GM18508 (cell line): Measurements from ENCODE around the gene NPDC1.

Experiments used
- ATAC-seq: cut with Tn5 transposase; IDR thresholded peaks from one replicate; pipeline ENCODE4 v1.9.1; 2021; ENCODE audit warnings: moderate number of reproducible peaks; ENCODE audit not compliant: insufficient read depth, unreplicated experiment

The NPDC1 gene

DNA sequence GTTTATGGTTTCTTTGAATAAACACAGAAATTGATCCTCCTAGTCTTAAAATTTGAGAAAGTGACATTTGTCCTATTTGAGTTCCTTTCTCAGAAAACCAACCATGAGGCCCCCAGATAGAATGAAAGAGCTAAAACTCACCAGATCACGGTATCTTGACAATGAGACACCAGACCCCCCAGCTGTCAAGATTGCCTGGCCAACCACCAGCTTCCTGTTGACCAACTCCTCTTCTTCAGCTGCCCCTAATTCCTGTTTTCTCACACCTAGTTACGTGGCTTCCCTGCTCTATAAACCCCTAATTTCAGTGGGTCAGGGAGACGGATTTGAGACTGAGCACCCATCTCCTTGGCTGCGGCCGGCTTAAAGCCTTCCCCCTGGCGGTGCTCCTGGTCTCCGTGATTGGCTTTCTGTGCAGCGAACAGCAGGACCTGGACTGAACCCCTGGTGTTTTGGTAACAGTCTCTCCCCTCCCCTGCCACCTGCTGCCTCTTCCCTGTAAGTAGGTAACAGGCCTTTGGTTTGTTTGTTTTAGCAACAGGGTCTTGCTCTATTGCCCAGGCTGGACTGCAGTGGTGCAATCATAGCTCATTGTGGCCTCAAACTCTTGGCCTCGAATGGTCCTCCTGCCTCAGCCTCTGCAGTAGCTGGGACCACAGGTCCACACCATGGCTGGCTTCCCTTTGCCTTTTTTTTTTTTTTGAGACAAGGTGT is 12.7 kb upstream of the NPDC1 start:
- ATAC-seq, result no peak

DNA sequence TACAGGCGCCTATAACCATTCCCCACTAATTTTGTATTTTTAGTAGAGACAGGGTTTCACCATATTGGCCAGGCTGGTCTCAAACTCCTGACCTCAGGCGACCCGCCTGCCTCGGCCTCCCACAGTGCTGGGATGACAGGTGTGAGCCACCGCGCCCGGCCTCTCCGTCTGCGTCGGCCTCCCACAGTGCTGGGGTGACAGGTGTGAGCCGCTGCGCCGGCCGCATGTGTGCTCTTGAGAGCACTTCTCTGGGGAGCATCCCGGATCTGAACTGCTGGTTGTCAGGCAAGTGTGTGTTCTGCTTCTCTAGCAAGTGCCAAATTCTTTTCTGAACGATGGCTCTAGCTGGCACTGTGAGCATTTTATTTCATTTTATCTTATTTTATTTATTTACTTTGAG is 11.6 kb upstream of the NPDC1 start:
- no peak for ATAC-seq

DNA sequence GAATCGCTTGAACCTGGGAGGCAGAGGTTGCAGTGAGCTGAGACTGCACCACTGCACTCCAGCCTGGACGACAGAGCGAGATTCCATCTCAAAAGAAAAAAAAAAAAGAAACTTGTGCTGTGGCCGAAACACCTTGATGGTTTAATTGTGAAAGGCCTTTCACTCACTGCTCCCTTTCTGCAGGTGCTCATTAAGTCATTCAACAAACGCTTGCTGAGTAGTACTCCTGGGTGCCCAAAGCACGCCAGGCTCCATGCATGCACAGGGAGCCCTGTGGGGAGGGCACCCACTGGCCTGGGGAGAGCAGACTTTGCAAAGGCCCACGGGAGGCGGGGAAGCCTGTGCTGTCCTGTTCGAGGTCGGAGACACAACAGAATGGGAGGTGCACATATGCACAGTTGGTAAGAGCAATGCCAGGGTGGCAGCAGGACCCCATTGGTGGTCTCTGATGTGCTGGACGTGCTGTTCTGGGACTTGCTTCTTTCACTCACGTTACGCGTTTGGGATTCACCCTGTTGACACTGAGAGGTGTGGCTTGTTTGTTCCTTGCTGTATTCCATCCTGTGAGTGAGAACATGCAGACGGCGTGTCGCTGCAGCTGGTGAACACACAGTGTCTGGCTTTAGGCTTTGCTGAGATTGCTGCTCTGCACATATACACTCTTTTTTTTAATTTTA is 10.9 kb upstream of the NPDC1 start:
- no peak for ATAC-seq

DNA sequence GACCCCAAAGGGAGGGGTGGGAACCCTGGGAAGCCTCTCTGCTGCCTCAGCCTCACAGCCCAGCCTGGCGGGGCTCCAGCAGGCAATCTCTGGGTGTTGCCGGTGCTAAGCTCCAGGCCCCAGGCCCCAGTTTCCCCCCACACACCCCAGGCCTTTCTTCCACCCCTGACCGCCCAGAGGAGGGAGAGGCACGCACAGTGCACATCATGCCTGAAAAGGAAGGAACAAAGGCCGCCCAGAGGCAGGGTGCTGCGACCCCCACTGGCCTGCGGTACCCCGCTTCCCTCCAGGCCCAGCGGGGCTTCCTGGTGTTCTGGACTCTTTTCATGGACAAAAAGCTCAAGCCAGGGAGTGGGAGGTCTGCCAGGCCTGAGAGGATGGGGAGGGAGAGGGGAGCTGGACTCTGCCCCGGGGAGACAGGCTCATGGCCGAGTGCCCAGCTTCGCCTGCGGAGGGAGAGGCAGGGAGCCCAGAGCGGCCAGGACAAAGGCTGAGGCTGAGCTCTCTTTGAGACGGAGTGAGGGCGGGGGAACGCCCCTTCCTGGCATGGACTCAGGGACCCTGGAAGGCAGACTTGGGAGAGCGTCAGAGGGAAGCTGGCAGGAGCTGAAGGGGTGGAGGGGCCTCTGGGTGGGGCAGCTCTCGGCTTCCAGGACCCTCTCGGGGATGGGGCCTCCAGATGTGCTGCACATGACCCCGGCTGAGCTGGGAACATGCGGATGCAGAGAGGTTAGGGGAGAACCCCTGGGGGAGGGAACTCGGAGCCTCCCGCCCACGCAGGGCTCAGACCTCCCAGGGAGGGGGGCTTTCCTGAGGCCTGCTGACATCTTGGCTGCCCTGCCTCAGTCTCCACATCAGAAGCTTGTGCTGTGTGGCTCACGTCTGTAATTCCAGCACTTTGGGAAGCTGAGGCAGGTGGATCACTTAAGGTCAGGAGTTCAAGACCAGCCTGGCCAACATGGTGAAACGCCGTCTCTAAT is 9.7 kb upstream of the NPDC1 start:
- ATAC-seq, result no peak

DNA sequence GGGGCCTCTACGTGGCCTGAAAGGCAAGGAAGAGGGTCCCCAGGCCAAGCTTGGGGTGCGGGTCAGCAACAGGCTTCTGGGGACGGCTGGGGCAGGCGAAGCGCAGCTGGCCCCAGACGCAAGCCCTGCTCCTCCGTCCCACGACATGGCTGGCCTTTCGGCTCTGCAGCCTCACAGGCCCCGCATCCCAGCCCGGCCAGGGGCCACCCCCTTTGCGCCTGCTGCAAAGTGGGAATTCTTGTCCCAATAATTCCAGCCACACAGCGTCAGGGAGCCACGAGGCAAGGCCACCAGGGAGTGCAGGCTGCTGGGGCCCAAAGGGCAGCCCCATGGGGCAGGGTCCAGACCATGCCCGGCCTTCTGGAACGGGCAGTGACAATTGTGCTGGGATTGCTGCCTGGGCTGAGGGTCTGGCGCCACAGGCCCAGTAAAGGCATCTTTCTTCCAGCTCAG is 9.0 kb upstream of the NPDC1 start:
- no peak for ATAC-seq

GRCh38 chr9:137053944-137054931 is 8.3 kb upstream of the NPDC1 start, which contains the start of gene ENTPD2:
TSS of gene ENTPD2 (minus strand) at chr9:137054061. CDS start at chr9:137053997, 64 bp downstream.
- no peak for ATAC-seq

DNA sequence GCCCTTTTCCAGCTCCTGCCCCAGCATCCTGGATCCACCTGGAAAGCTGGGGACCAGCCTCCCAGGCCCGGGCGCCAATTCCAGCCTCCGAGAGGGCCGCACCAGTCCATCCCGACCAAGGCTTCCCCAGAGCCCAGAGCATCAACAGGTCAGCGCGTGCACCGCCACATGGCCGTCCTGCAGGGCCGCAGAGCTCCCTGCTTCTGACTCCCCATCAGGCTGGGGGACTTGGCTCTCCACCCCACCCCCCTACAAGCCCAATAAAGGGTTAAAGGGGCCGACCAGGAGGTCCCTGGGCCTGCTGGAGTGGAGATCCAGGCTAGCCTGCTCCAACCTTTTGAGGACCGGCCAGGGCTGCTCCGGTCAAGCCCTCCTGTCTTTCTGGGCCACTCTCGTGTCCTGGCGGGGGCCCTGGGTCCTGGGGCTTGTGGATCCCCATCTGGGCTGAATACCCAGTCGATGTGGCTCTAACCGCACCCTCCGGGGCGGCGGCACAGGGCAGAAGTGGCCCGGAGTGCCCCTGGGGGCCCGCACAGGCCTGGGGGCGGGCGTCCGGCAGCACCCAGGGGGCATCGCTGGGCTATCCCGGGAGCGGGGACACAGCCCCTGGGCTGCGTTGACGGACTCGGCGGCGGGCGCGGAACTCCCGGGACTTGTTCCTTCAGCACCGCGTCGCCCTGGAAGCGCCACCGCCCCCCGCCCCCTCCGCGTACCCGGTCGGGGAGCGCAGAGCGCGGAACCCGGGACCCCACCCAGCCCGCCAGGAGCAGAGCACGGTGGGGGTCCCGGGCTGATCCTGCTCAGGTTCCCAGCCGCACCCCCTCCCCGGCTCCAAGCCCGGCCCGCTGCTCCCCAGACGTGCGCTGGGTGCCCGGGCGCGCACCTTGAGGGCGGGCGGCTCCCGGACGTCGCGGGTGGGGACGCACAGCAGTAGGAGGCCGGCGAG is 7.3 kb upstream of the NPDC1 start:
- ATAC-seq, result no peak

- ATAC-seq, result no peak
Measured at GRCh38 chr9:137052293-137052692, 6.3 kb upstream of the NPDC1 start.

- no peak for ATAC-seq
Measured at GRCh38 chr9:137051145-137051724, 5.3 kb upstream of the NPDC1 start.

GRCh38 chr9:137050570-137050969 is 4.6 kb upstream of the NPDC1 start:
- no peak for ATAC-seq

DNA sequence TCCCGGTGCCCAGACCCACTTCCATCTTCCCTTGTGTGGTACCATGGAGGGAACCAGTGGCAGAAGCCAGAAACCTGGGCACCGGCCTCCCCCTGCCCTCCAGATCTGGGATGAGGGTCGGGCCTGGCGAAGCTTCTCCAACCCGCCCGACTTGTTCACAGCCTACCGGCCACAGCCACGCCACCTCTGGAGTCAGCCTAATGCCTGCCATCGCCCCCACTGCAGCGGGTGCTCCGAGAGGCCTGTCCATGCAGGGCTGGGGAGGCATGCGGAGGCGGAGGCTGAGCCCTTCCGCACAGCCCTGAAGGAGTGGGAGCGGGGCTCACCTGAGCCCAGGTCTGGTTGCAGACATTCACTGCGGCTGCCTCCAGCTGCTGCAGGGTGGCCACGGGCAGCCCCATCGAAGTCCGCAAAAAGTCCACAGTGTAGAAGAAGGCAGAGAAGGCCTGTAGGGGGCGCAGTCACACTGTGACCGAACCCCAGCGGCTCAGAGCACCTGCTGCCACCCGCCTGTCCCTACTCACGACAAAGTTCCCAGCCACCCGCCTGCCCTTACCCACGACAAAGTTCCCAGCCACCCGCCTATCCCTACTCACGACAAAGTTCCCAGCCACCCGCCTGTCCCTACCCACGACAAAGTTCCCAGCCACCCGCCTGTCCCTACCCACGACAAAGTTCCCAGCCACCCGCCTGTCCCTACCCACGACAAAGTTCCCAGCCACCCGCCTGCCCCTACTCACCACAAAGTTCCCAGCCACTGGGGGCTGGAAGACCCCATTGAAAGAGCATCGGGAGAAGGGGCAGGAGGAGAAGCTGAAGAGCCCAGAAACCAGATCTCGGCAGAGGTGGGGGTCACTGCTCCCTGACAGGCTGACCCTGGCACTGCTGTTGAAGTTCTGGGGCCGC is 3.8 kb upstream of the NPDC1 start:
- ATAC-seq, result no peak

DNA sequence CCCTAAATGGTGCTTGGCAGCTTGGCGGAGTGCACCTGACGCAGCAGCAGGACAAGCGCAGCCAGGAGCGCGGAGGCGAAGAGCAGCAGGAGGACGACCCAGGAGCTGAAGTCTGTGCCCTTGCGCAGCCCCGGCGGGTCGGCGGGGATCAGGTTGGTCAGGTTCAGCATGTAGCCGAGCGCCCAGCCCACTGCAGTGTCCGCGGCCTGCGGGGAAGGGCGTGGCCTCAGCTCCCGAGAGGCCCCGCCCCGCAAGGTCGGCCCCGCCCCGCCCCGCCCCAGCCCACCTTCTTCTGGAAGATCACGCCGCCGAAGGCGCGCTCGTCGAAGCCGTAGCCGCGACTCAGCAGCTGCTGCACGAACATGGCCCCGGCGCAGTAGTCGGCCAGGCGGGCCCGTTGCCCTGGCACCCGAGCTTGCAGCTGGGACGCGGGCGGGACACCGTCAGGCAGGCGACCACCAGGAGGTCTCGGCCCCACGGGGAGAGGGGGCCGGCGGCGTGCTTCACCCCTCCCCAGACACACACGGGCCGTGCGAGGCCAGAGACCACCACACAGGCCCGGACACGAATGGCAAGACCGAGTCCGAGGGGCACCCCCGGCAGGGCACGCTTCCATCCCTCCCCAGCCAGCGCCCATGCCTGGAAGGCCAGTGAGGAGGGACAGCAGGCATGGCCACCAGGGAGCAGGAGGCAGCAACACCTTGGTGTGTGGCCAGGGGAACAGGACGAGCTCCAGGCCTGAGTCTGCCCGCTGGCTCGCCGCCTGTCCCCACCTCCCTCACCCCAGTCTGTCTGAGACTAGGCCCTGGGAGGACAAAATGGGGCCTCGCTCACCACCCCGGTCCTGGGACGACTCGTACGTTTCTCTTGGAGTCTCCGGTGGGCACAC is 2.9 kb upstream of the NPDC1 start:
- no peak for ATAC-seq

GRCh38 chr9:137045294-137046087 is 486 bp downstream of the NPDC1 start:
- ATAC-seq, result no peak

DNA sequence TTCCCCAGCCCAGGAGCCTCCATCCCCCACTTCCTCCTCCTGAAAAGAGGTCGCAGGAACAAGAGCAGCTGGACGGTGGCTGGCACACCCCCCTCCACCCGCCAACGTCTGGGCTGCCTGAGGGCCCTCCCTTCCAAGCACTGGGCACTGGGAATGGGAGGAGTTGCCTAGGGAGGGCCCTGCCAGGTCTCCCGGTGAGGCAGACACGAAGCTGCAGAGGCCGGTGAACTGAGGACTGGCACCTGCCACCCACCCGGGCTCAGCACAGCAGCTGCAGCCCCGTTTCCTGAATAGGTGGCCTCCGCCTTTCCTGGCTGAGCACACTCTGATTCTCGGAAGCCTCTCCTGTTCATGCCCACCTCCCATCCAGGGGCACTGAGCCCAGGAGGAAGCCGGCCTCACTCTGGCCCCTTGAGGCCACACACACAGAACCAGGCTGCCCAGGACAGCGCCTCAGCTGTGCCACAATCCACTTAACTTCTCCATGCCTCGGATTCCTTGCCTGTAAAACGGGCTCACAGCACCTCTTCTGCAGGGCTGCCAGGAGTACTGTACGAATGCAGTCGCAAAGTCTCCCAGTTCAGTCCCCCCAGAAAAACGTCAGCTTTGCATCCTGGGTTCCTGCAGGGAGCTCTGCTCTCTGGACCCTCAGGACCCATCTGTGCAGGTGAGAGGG is 1.3 kb downstream of the NPDC1 start:
- no peak for ATAC-seq

DNA sequence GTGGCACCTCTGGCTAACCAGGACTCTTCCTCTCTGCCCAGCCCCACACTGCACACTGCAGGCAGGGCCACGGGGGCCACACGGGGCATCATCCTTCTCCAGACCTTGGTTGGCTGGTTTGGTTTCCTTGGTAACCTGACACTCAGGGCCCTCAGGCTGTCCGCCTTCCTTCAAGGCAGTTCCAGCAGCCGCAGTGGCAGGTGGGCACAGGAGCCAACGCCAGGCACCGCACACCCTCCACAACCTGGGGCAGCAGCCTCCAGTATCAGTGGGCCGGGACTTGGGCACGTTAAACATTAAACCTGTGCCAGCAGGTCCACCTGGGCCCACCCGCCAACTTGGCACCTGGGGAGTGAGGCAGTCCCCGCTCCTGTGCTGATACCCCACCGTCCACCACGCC is 1.9 kb downstream of the NPDC1 start:
- no peak for ATAC-seq
